Endothelial cell of umbilical vein (primary cell): ENCODE measurements around the gene LGALS12. TPM values are rescaled to one million over a fixed set of nuclear protein-coding genes. Genes with fewer than 3 reads are reported as not detected.

ENCODE experiments used
- BruUV-seq: library from RNA; stranded (reverse); fragments of 400-500 nt; replicated peaks from 2 replicates; lab custom pipeline; 2021; lab: Mats Ljungman, UMichigan
- CTCF ChIA-PET: fragments of 300-600, 350-600 bp; sonication (Branson Sonifier 250); formaldehyde crosslinking; loops from one replicate; lab custom pipeline; 2021; ENCODE audit warnings: antibody characterized with exemption, inconsistent platforms; lab: Charles Lee
- POLR2A ChIA-PET: fragments of 300-600, 350-600 bp; sonication (Branson Sonifier 250); formaldehyde crosslinking; loops from one replicate; lab custom pipeline; 2021; ENCODE audit warnings: antibody characterized with exemption, inconsistent platforms; lab: Charles Lee
- DNase-seq: peaks from one replicate; pipeline ENCODE4 v3.0.0-alpha.2; 2011; ENCODE audit warnings: low read depth, low spot score
- FAIRE-seq: peaks from 2 replicates; lab custom pipeline; 2011; peaks lifted over from hg19 to GRCh38; lab: Jason Lieb, UNC
- H2AFZ ChIP-seq: 2 replicates; pipeline ENCODE4 v1.6.0; 2012; ENCODE audit warnings: low read depth, low read length, control low read depth, inconsistent platforms
- H3K27ac ChIP-seq: 2 replicates; pipeline ENCODE4 v1.5.1; 2011; ENCODE audit warnings: low read depth, mild to moderate bottlenecking, control low read depth, low read length, moderate library complexity; ENCODE audit not compliant: insufficient read depth
- H3K27me3 ChIP-seq, 2 experiments: 2 replicates each; pipeline versions ENCODE4 v1.6.0 to v1.6.1; 2011; ENCODE audit warnings: low read length in 2 of 2, mixed read lengths in 1 of 2; ENCODE audit not compliant: control insufficient read depth in 2 of 2, insufficient read depth in 2 of 2
- H3K36me3 ChIP-seq, 2 experiments: 2 replicates in 1 of 2; 3 replicates in 1 of 2; pipeline ENCODE4 v1.5.1; 2011; ENCODE audit warnings: low read length in 2 of 2, mild to moderate bottlenecking in 1 of 2, moderate library complexity in 1 of 2; ENCODE audit not compliant: control insufficient read depth in 2 of 2, insufficient read depth in 2 of 2; ENCODE audit errors: extremely low read depth in 1 of 2
- H3K4me1 ChIP-seq: 3 replicates; pipeline ENCODE4 v1.5.1; 2011; ENCODE audit warnings: mild to moderate bottlenecking, low read length; ENCODE audit not compliant: control insufficient read depth, insufficient read depth; ENCODE audit errors: extremely low read depth
- H3K4me2 ChIP-seq: 2 replicates; pipeline ENCODE4 v1.6.1; 2011; ENCODE audit warnings: low read length, control low read depth, mixed read lengths; ENCODE audit not compliant: insufficient read depth
- H3K4me3 ChIP-seq, 3 experiments: fragments of 200-600 bp in 1 of 3; sonication (generic), shearing (Covaris generic) in 1 of 3; replicated peaks in 1 of 3; 2 replicates each; pipeline ENCODE4 v1.5.1; 2011 to 2016; ENCODE audit warnings: control low read depth in 3 of 3, low read length in 3 of 3, mild to moderate bottlenecking in 2 of 3, inconsistent platforms in 1 of 3, low read depth in 1 of 3, moderate library complexity in 1 of 3; ENCODE audit not compliant: insufficient read depth in 1 of 3
- H3K79me2 ChIP-seq: 2 replicates; pipeline ENCODE4 v1.6.0; 2012; ENCODE audit warnings: low read length, inconsistent platforms; ENCODE audit not compliant: control insufficient read depth, insufficient read depth
- H3K9ac ChIP-seq: replicated peaks from 2 replicates; pipeline ENCODE3; 2011; ENCODE audit warnings: low read length, control low read depth; ENCODE audit not compliant: insufficient read depth; ENCODE audit errors: extremely low read depth
- H3K9me1 ChIP-seq: replicated peaks from 3 replicates; pipeline ENCODE4 v1.6.0; 2011; ENCODE audit warnings: mild to moderate bottlenecking, low read length; ENCODE audit not compliant: control insufficient read depth, insufficient read depth; ENCODE audit errors: extremely low read depth
- H3K9me3 ChIP-seq: replicated peaks from 2 replicates; pipeline ENCODE4 v1.5.1; 2012; ENCODE audit warnings: low read length, inconsistent platforms; ENCODE audit not compliant: control insufficient read depth, insufficient read depth
- H4K20me1 ChIP-seq: replicated peaks from 2 replicates; pipeline ENCODE3; 2011; ENCODE audit warnings: mild to moderate bottlenecking, low read length; ENCODE audit not compliant: control insufficient read depth, insufficient read depth; ENCODE audit errors: extremely low read depth
- CTCF ChIP-seq, 2 donors: IDR thresholded peaks; 1 replicate in 1 of 2; 2 replicates in 1 of 2; pipeline ENCODE4 v1.5.1; 2011; ENCODE audit warnings: low read length in 2 of 2, mild to moderate bottlenecking in 2 of 2, moderate library complexity in 2 of 2, control low read depth in 1 of 2, inconsistent platforms in 1 of 2, low read depth in 1 of 2; ENCODE audit not compliant: insufficient read depth in 1 of 2; ENCODE audit errors: extremely low read depth in 1 of 2
- EZH2 ChIP-seq: IDR thresholded peaks from 2 replicates; pipeline ENCODE4 v1.6.1; 2012; ENCODE audit warnings: borderline replicate concordance, low read depth, mild to moderate bottlenecking, moderate library complexity, low read length, inconsistent platforms; ENCODE audit not compliant: severe bottlenecking
- FOS ChIP-seq: IDR thresholded peaks from 2 replicates; pipeline ENCODE4 v1.6.1; 2011; ENCODE audit warnings: mild to moderate bottlenecking, low read length, moderate library complexity, borderline replicate concordance; ENCODE audit not compliant: insufficient read depth
- GATA2 ChIP-seq: IDR thresholded peaks from 2 replicates; pipeline ENCODE4 v1.7.0; 2011; ENCODE audit warnings: low read depth, mild to moderate bottlenecking, moderate library complexity, mixed read lengths, low read length; ENCODE audit not compliant: insufficient read length, insufficient read depth
- JUN ChIP-seq: IDR thresholded peaks from 2 replicates; pipeline ENCODE4 v1.6.1; 2011; ENCODE audit warnings: borderline replicate concordance, low read depth; ENCODE audit not compliant: insufficient read length, insufficient read depth
- MAX ChIP-seq: IDR thresholded peaks from 2 replicates; pipeline ENCODE4 v1.6.1; 2011; ENCODE audit not compliant: insufficient read depth, insufficient read length
- MYC ChIP-seq: IDR thresholded peaks from one replicate; pipeline ENCODE4 v1.6.1; 2011; ENCODE audit warnings: mild to moderate bottlenecking, low read depth, low read length
- POLR2A ChIP-seq: IDR thresholded peaks from 2 replicates; pipeline ENCODE4 v1.6.1; 2012; ENCODE audit warnings: low read depth, mild to moderate bottlenecking, control low read depth, low read length
- POLR2AphosphoS5 ChIP-seq: IDR thresholded peaks from 2 replicates; pipeline ENCODE4 v1.6.1; 2012; ENCODE audit warnings: low read depth, mild to moderate bottlenecking, control low read depth, low read length, moderate library complexity; ENCODE audit not compliant: insufficient read depth
- dilution Hi-C: fragments of 300-500 bp; cut with MboI; formaldehyde crosslinking; loops from one replicate; pipeline ENCODE4 v1.15.0; 2019; ENCODE audit warnings: low sequenced_read_pairs; ENCODE audit not compliant: extremely low pct_ligation_motif_present
- intact Hi-C: fragments of 100-400 bp; cut with micrococcal nuclease; formaldehyde crosslinking; loops from one replicate; pipeline ENCODE4 v1.10.0; 2022
- polyA plus RNA-seq, 4 experiments: library from polyadenylated mRNA; depleted of rRNA in 3 of 4; stranded (reverse) in 3 of 4; unstranded in 1 of 4; fragments of >200 nt; gene quantifications; 2 replicates each; pipeline versions ENCODE4 v1.2.1 to v1.2.3, GENCODE V29; 2011 to 2012; ENCODE audit warnings: missing spikeins in 1 of 4
- total RNA-seq: library from RNA; stranded (reverse); gene quantifications from 2 replicates; pipeline ENCODE4 v1.2.3, GENCODE V29; 2021

Gene LGALS12
- total and polyA plus RNA-seq, 2 donors (not counting 3 experiments of a cell fraction or from before 2014, with no cell fraction given): not detected

- no peak for DNase-seq
Measured at GRCh38 chr11:63535734-63536133, 29.9 kb downstream of the LGALS12 start.

DNA sequence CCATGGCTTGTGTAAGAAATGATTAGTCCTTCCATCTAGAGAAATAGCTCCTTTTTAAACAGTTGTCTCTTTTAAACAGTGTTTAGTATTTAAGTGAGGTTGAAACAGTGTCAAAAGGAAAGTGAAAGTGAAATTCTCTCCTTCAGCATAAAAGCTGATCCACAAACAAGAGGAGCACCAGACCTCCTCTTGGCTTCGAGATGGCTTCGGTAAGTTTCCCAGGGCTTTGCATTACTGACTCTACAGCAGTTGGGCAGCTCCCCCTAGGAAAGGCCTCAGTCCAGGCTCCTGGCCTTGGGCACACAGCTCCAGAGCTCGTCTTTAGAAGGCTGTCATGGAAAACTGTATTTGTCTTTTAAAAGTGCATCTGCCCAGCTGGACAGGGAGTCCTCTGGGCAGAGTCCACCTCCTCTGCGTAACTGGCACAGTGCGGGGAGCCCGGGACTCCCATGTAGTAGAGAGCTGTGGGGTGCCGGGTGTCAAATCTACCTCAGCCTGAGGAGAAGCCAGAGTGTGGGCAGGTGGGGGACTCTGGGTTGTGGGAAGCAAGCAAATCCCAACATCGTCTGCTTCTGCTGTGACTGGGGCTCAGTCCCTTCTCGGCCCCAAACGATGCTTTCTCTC, 30.9 kb downstream of the LGALS12 start, which contains the start of gene PLAAT4:
Gene PLAAT4 (plus strand): TSS at position 140 of the 624 bp plus-strand sequence. CDS start 61 bp downstream, at position 201.
- H3K4me3 ChIP-seq: peak within 1 kb of the TSS in 1 of 3 experiments; percentile 4
- H3K4me2 ChIP-seq: peak within 1 kb of the TSS; percentile 19
- no peak within 1 kb of the TSS for H3K27ac ChIP-seq
- ChIA-PET POLR2A (no interaction called here), CTCF (interaction anchor here (1.0 to 2.3 kb wide), 5 partner anchors 12 to 202 kb away, joined by 3 to 8 read pairs (median 6); no protein-coding TSS in a partner anchor)
- TF ChIP-seq FOS (no peak), MYC (no peak), POLR2AphosphoS5 (no peak), MAX (no peak), POLR2A (no peak), GATA2 (no peak), CTCF (IDR thresholded peaks at IDR 0.05; ENCODE audit: extremely low read depth in 1 of 2, insufficient read depth in 1 of 2, low read depth in 1 of 2, low read length in 2 of 2) (no peak), JUN (no peak), EZH2 (no peak)
- FAIRE-seq: peak; percentile 67
- dilution Hi-C loops (no loop called here), intact Hi-C loops (no loop called here)
- no peaks in the 10 kb centered on the region for H3K9me1 ChIP-seq
- DNase-seq: peak; percentile 50
- no peak within 1 kb of the TSS for H3K9ac ChIP-seq
- peaks cover 8% of the 10 kb centered on the region for H3K4me1 ChIP-seq
- no peaks in the 10 kb centered on the region for H4K20me1 ChIP-seq
- peak within 1 kb of the TSS; percentile 79 for H2AFZ ChIP-seq
- H3K27me3 ChIP-seq: peaks cover 0 to 2% of the 10 kb centered on the region in 2 experiments
- no peaks in the 10 kb centered on the region for H3K9me3 ChIP-seq
- BruUV-seq: no TSS peak
- no peaks in the 10 kb centered on the region for H3K36me3 ChIP-seq
- H3K79me2 ChIP-seq: no peaks in the 10 kb centered on the region

More at GRCh38 chr11:63535734-63536133, 29.9 kb downstream of the LGALS12 start:
- no peaks in the 10 kb centered on the region for H3K9me1 ChIP-seq
- intact Hi-C loops (no loop called here), dilution Hi-C loops (no loop called here)
- H3K79me2 ChIP-seq: no peaks in the 10 kb centered on the region
- BruUV-seq: no TSS peak
- H3K9me3 ChIP-seq: no peaks in the 10 kb centered on the region
- peak; percentile 39 for TF ChIP-seq FOS
- no peak for TF ChIP-seq MYC
- peak; percentile 20 for TF ChIP-seq GATA2
- H3K4me3 ChIP-seq: no peak overlapping the region
- no peaks in the 10 kb centered on the region for H4K20me1 ChIP-seq
- CTCF ChIA-PET: interaction anchor here (1.5 kb wide), 1 partner anchor 11 kb away, joined by 4 read pairs; no protein-coding TSS in a partner anchor
- H3K27ac ChIP-seq: no peak overlapping the region
- peaks cover 0 to 2% of the 10 kb centered on the region in 2 experiments for H3K27me3 ChIP-seq
- no peak overlapping the region for H3K9ac ChIP-seq
- no peaks in the 10 kb centered on the region for H3K36me3 ChIP-seq
- peaks cover 8% of the 10 kb centered on the region for H3K4me1 ChIP-seq
- no peak overlapping the region for H3K4me2 ChIP-seq
- POLR2A ChIA-PET: no interaction called here
- no peak overlapping the region for H2AFZ ChIP-seq
- FAIRE-seq: peak; percentile 72
